GM23248 (cell line): ENCODE measurements around the gene FAM72A. TPM values are rescaled to one million over a fixed set of nuclear protein-coding genes. Genes with fewer than 3 reads are reported as not detected.
"Not testable (repeated sequence)": the region's sequence is repeated elsewhere in the genome, so short reads cannot be mapped to it uniquely, and the experiment has no call there.

ENCODE experiments used
- DNase-seq: peaks from one replicate; pipeline ENCODE4 v3.0.0-alpha.2; 2015
- H2AFZ ChIP-seq: fragments of 200-600 bp; sonication (generic); 2 replicates; pipeline ENCODE4 v1.6.1; 2016; ENCODE audit warnings: antibody characterized with exemption
- H3F3A ChIP-seq: fragments of 200-600 bp; sonication (generic); 2 replicates; pipeline ENCODE4 v1.6.1; 2016; ENCODE audit warnings: mild to moderate bottlenecking, antibody characterized with exemption, mixed run types; ENCODE audit not compliant: insufficient read depth
- H3K27ac ChIP-seq: fragments of 200-600 bp; sonication (generic); 2 replicates; pipeline ENCODE4 v1.5.1; 2016; ENCODE audit warnings: mild to moderate bottlenecking
- H3K27me3 ChIP-seq: fragments of 200-600 bp; sonication (generic); replicated peaks from 2 replicates; pipeline ENCODE4 v1.6.1; 2016; ENCODE audit warnings: mild to moderate bottlenecking; ENCODE audit not compliant: insufficient read depth
- H3K36me3 ChIP-seq: fragments of 200-600 bp; sonication (generic); 2 replicates; pipeline ENCODE4 v1.6.1; 2016; ENCODE audit warnings: low read depth, mild to moderate bottlenecking
- H3K4me1 ChIP-seq: fragments of 200-600 bp; sonication (generic); 2 replicates; pipeline ENCODE4 v1.6.1; 2016; ENCODE audit warnings: mild to moderate bottlenecking; ENCODE audit not compliant: insufficient read depth
- H3K4me2 ChIP-seq: fragments of 200-600 bp; sonication (generic); one replicate; pipeline ENCODE4 v1.6.1; 2016; ENCODE audit warnings: mild to moderate bottlenecking; ENCODE audit not compliant: unreplicated experiment
- H3K4me3 ChIP-seq: fragments of 200-600 bp; sonication (generic); 2 replicates; pipeline ENCODE4 v1.5.1; 2016; ENCODE audit warnings: mild to moderate bottlenecking
- H3K79me2 ChIP-seq: fragments of 200-600 bp; sonication (generic); 2 replicates; pipeline ENCODE4 v1.6.1; 2016; ENCODE audit warnings: mild to moderate bottlenecking; ENCODE audit not compliant: insufficient read depth
- H3K9ac ChIP-seq: fragments of 200-600 bp; sonication (generic); 2 replicates; pipeline ENCODE4 v1.6.1; 2016; ENCODE audit warnings: mild to moderate bottlenecking
- H3K9me2 ChIP-seq: fragments of 200-600 bp; sonication (generic); 2 replicates; pipeline ENCODE4 v1.6.1; 2016; ENCODE audit warnings: mixed run types, mild to moderate bottlenecking, moderate library complexity; ENCODE audit not compliant: insufficient read depth
- H3K9me3 ChIP-seq: fragments of 200-600 bp; sonication (generic); one replicate; pipeline ENCODE4 v1.6.1; 2017; ENCODE audit warnings: low read depth
- H4K20me1 ChIP-seq: fragments of 200-600 bp; sonication (generic); 2 replicates; pipeline ENCODE4 v1.6.0; 2016; ENCODE audit not compliant: insufficient read depth
- WGBS, 2 experiments: methylation state at CpG; one replicate each; pipeline ENCODE4 v1.1.6; 2015 to 2017; ENCODE audit warnings: low lambda C conversion rate in 2 of 2, low coverage in 1 of 2; ENCODE audit errors: missing lambda C conversion rate in 2 of 2; 5-methylcytosine and 5-hydroxymethylcytosine counted together
- in situ Hi-C: fragments of 300-500 bp; cut with MboI; formaldehyde crosslinking; loops from 2 replicates; pipeline ENCODE4 v1.15.0; 2020
- polyA plus RNA-seq: library from polyadenylated mRNA; unstranded; fragments of >200 nt; fragmentation: Nextera tagmentation; extraction: Ambion mirVana; gene quantifications from 2 replicates; pipeline ENCODE4 v1.2.1, GENCODE V29; 2016
- total RNA-seq: library from RNA; depleted of rRNA; stranded (reverse); fragments of >200 nt; shearing (Covaris generic); gene quantifications from 2 replicates; pipeline ENCODE4 v1.2.3, GENCODE V29; 2014

FAM72A gene
- total and polyA plus RNA-seq, 2 experiments from 2014 or later = 2.5 to 3.1 TPM

DNA sequence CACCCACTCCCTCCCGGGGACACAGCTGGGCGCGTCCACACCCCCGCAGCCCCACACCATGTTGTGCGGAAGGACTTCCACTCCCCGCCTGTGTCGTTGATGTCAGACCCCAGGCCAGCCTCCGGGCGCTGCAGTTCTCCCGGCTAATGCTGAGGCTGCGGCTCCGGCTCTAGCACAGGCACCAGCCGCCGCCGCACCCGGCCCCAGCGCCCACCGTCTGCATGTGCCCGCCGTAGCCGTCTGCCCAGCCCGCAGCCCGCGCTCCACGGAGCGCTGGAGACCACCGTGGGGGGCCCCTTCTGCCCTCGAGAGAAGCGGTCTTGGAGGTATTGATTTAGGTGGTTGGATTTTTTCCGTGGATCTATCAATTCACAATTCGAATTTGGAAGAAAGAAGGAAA, 2.9 kb upstream of the FAM72A start:
- H3K9me3 ChIP-seq, H4K20me1 ChIP-seq, H3K9ac ChIP-seq, in situ Hi-C loops, H3F3A ChIP-seq, H3K27ac ChIP-seq, H3K36me3 ChIP-seq, H3K27me3 ChIP-seq, H2AFZ ChIP-seq, H3K9me2 ChIP-seq, H3K4me1 ChIP-seq, DNase-seq: not testable (repeated sequence)
- WGBS, 2 experiments = 0 to 1% methylated on average over 5 to 14 of the region's 31 CpGs
- H3K79me2 ChIP-seq = peaks cover 18% of the 10 kb centered on the region
- H3K4me2 ChIP-seq = peak overlapping the region; percentile 28
- H3K4me3 ChIP-seq = peak overlapping the region; percentile 62

- Histone ChIP-seq H2AFZ (peak overlapping the region; percentile 53; the same call in 1 of the 2 replicates), H3K4me2 (peak overlapping the region; percentile 35), H3K9ac (peak overlapping the region; percentile 76), H3K27ac (peak overlapping the region; percentile 74), H3K4me3 (peak overlapping the region; percentile 74), H3K79me2 (peaks cover 16% of the 10 kb centered on the region)
- H3K9me2 ChIP-seq, H3K9me3 ChIP-seq, H3K27me3 ChIP-seq, H4K20me1 ChIP-seq, H3F3A ChIP-seq, in situ Hi-C loops, H3K36me3 ChIP-seq, H3K4me1 ChIP-seq: not testable (repeated sequence)
- WGBS, 2 experiments = 0% methylated on average over 5 to 9 of the region's 25 CpGs
- DNase-seq = peak; percentile 28
Observed at GRCh38 chr1:206204871-206205270, 2.2 kb upstream of the FAM72A start.

- H3K79me2 ChIP-seq, H3K36me3 ChIP-seq, H3K9me2 ChIP-seq, H3K4me2 ChIP-seq, H2AFZ ChIP-seq, H4K20me1 ChIP-seq, H3K4me1 ChIP-seq, H3F3A ChIP-seq, H3K27me3 ChIP-seq, in situ Hi-C loops, H3K27ac ChIP-seq, DNase-seq, H3K9me3 ChIP-seq: not testable (repeated sequence)
- WGBS, 2 experiments = 0% methylated on average over 7 of the region's 25 CpGs; no CpG with 5 or more reads in 1 of the 2 experiments
- Histone ChIP-seq H3K4me3 (peak overlapping the region; percentile 69), H3K9ac (peak overlapping the region; percentile 67)
Observed at GRCh38 chr1:206204159-206204511, 1.5 kb upstream of the FAM72A start.

DNA sequence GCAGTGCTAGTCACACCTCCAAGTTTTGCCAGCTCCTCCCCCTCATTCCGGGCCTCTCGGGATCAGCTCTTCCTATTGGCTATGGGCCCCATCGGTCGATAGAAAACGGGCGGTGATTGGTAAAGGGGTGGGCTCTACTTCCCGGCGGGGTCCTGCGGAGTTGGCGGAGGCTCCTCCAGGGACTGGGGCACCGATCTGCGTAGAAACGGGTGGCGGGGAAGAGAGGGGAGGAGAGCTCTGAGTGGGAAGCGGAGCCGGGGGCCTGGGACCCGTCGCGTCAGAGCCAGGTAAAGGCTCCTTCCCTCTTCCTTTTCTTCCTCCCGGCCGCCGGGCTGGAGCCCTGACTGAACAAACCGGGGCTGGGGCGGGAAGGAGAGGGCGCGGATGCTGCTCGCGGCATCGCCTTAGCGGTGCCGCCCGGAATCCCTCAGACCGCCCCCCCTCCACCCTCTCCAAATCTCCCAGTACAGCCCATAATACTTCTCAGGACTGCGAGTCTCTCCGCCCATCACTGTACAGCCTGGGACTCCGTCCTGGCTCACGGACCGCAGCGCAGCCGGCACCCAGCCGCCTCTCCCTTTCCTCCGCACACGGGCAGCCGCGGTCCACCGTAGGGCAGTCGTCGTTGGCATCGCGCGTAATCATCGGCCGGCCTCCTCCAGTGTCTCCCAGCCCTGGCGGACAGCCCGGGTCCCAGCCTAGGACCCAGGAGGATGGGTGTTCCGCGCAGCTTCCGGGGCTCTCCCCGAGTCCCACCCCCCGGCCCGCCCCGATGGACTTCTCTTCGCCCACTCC, 922 bp upstream of the FAM72A start, which contains the start of gene SRGAP2:
Gene SRGAP2 (plus strand): TSS at position 178 of the 795 bp plus-strand sequence. CDS start 2,430 bp downstream, outside the sequence.
- H4K20me1 ChIP-seq, H3K79me2 ChIP-seq, H3F3A ChIP-seq, H3K4me2 ChIP-seq, H3K4me1 ChIP-seq, H3K9me3 ChIP-seq, H3K36me3 ChIP-seq, H3K27me3 ChIP-seq, in situ Hi-C loops, H3K9me2 ChIP-seq: not testable (repeated sequence)
- peak within 1 kb of the TSS; percentile 82 for H3K4me3 ChIP-seq
- peak within 1 kb of the TSS; percentile 91 for H3K27ac ChIP-seq
- peak within 1 kb of the TSS; percentile 75 for H2AFZ ChIP-seq
- peak within 1 kb of the TSS; percentile 89 for H3K9ac ChIP-seq
- DNase-seq = peak; percentile 67
- 0 to 1% methylated on average over 10 to 26 of the region's 63 CpGs for WGBS, 2 experiments

DNA sequence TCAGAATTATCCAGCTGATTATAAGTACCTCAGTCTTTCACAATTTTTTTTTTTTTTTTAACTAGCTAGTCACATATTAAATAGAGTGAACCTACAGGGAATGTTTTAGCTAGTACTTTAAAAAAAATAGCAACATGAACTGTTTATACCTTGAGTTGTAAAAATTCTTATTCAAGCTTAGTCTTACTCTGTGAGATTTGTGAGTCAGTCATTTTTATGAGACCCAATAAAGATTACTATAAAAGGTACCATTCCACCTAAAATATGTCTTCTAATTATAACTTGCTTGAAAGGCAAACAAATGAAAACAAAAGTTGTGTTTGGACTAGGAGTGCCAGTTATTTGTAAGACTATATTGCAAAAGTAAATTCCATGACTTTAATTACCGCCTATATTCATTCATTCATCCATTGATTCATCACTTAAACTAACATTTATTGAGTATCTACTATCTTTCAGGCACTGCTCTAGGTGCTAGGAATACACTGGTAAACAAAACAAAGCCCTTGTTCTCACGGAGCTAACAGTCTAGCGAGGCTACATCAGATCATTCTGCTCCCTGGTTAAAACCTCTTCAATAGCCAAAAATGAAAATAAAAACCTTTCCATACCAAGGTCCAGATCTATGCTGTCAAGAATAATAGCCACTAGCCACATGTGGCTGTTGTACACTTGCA, 5.8 kb downstream of the FAM72A start:
- H3K79me2 ChIP-seq, H3K4me3 ChIP-seq, H3K27me3 ChIP-seq, DNase-seq, H3K9me3 ChIP-seq, H3K36me3 ChIP-seq, H3K9ac ChIP-seq, H3K27ac ChIP-seq, H3K4me1 ChIP-seq, H4K20me1 ChIP-seq, H3F3A ChIP-seq, H2AFZ ChIP-seq, H3K4me2 ChIP-seq, H3K9me2 ChIP-seq, in situ Hi-C loops: not testable (repeated sequence)
- WGBS, 2 experiments = 100% methylated on average over 3 of the region's 3 CpGs

- H3K36me3 ChIP-seq, H3K9me3 ChIP-seq, DNase-seq, H3K27me3 ChIP-seq, H3F3A ChIP-seq, H3K9ac ChIP-seq, H4K20me1 ChIP-seq, in situ Hi-C loops, H3K9me2 ChIP-seq, H3K4me1 ChIP-seq, H3K27ac ChIP-seq, H3K4me2 ChIP-seq, H3K79me2 ChIP-seq, H3K4me3 ChIP-seq, H2AFZ ChIP-seq: not testable (repeated sequence)
- no CpG with 5 or more reads among the region's 2 CpGs for WGBS, 2 experiments
Observed at GRCh38 chr1:206195182-206195581, 7.5 kb downstream of the FAM72A start.

DNA sequence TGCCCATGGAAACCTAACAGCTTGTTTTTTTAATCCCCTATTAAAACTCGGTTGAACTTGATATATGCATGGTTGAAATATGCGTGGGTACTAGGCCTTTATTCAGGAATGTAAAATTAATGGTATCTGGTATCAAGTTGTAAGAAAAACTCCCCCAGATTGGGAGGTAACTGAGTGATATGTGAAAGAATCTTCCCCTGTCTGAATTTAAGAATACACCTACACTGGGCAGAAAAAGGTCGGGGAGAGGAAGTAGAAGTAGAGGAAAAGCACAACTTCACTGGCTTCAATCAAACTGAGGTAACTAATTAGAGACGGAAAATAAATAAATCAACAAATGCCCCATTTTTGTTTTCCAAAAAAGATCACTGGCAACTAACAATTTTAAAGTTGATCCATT, 15.8 kb downstream of the FAM72A start:
- H2AFZ ChIP-seq, H3K4me2 ChIP-seq, H3K27me3 ChIP-seq, H3K79me2 ChIP-seq, H3K9me2 ChIP-seq, H3K36me3 ChIP-seq, H3K4me3 ChIP-seq, H3K9me3 ChIP-seq, H4K20me1 ChIP-seq, DNase-seq, H3K9ac ChIP-seq, H3F3A ChIP-seq, H3K4me1 ChIP-seq, H3K27ac ChIP-seq, in situ Hi-C loops: not testable (repeated sequence)
- WGBS, 2 experiments = 99 to 100% methylated on average over 2 to 3 of the region's 4 CpGs
